Head of caudate nucleus (tissue), 42 donors: ENCODE data around the gene GNG14.
"Not testable (repeated sequence)": the region's sequence is repeated elsewhere in the genome, so short reads cannot be mapped to it uniquely, and the experiment has no call there.

Experiments used
- DNase-seq, 42 donors: peaks; one replicate each; pipeline versions ENCODE4 v3.0.0 to v3.0.0-alpha.2; 2020 to 2021; ENCODE audit warnings: mixed read lengths in 7 of 42
- intact Hi-C: fragments of 100-400 bp; cut with DNase I; formaldehyde crosslinking; loops from one replicate; pipeline ENCODE4 v1.15.0; 2022

The GNG14 gene

DNA sequence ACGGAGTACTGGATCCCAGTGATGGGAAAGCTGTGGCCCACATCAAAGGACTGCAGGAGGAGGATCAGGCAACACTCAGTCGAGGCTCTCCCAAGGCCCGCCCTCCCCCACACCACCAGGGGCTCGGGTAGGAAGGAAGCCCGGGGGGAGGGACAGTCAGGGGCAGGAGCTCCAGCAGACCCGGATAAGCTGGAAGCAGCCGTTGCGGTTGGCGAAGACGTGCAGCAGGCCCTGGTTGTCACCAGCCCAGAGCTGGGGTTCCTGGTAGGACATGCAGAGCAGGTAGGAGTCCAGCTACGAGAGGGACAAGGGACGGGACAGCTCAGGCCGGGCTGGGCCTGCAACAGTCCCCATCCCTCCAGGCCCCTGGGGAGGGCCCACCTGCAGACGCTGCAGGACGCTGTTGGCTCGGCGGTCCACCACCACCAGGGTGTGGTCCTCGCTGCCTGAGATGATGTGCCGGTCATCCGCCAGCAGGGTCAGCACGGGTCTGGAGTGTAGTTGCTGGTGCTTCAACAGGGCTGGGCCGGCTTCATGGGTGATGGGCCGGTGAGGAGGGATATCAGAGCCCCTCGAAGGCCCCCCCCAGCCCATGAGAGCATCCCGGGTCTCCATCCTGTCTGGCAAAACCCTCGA, 1.9 kb downstream of the GNG14 start:
- DNase-seq = no peak
- intact Hi-C loops = no loop called here

DNA sequence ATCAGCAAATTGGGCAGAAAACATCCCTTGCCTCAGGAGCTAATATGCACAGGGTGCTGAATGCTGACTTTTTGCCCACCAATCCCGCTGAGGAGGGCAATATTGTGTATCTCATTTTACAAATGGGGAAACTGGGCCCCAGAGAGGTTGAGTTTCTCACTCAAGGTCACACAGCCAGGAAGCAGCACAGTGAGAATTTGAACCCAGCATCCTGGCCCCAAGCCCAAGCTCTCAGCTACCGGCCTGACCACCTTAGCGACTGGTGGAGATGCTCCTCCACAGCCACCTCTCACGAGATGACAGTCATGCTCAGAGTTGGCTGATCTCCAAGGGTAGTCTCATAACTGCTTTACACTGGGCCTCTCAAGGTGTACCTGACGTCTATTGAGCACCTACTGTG, 5.2 kb downstream of the GNG14 start:
- intact Hi-C loops = no loop called here
- no peak for DNase-seq

DNA sequence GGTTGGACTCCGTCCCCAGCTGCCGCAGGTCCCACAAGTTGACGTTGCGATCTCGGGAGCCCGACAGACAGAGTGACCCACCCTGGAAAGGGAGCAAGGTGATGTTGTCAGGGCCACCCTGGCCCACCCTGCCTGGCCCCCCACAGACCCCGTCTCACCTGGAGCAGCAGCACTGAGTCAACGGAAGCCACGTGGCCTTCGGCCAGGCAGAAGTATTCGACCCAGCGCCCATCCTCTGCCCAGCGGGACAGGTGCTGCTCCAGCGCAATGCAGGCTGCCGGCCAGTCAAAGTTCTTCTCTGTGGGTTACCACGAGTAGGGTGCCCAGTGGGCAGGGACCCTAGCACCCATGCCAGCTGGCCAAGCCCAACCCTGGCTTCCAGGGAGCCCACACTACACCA, 6.8 kb downstream of the GNG14 start:
- intact Hi-C loops = no loop called here
- DNase-seq = no peak

DNA sequence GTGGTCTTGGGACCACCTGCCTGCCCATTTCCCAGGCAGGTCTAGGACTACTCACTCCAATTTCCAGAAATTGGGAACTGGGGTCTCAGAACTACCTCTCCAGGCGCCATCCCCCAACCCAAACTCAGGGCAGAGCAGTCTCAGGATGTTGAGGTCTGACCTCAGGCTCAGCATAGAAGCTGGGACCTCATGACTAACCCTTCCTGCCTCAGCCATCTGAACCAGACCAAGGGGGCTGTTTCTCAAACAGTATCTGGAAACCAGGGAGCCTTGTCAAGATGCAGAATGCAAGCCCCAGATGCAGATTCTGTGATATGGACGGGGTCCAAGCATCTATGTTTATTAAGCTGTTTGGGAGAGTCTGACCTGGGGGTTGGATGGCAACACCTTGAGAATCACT, 7.3 kb downstream of the GNG14 start:
- DNase-seq = no peak
- intact Hi-C loops = no loop called here

DNA sequence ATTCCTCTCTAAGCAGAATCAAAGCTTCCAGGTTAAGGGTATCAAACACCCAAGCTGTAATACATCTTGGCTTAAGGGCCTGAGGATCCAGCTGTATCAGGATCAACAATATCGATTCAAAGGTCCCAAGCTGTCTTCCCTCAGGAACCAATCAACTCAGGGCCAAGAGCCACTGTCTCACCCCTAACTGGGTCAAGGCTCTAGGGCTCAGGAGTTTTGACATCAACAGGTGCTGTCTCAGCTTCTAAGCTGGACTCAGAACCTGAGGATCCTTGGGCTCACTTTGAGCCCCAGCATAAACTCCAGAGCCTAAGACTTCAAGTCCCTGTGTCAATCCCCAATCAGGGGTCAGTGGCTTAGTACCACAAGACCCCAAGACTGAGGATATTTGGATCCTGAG, 7.7 kb downstream of the GNG14 start:
- DNase-seq = no peak
- intact Hi-C loops = no loop called here

DNA sequence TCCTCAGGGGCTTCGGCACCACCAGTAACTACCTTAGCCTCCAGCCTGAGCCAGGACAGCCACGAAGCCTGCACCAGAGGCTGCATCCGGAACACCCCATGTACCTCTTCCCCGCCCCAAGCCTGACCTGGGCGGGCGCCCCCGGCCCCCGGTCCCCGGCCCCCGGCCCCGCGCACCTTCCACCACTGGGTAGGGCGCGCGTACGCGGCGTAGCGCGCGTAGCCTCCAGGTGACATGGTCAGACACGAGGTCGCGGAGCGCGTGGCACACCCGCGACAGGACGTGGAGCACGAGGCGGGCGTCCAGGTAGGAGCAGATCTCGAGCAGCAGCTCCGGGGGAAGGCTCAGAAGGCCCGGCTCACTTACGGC, 8.2 kb downstream of the GNG14 start:
- intact Hi-C loops = no loop called here
- DNase-seq = peak in 10 of 42 donors; percentile 12 to 40 (median 26)

DNA sequence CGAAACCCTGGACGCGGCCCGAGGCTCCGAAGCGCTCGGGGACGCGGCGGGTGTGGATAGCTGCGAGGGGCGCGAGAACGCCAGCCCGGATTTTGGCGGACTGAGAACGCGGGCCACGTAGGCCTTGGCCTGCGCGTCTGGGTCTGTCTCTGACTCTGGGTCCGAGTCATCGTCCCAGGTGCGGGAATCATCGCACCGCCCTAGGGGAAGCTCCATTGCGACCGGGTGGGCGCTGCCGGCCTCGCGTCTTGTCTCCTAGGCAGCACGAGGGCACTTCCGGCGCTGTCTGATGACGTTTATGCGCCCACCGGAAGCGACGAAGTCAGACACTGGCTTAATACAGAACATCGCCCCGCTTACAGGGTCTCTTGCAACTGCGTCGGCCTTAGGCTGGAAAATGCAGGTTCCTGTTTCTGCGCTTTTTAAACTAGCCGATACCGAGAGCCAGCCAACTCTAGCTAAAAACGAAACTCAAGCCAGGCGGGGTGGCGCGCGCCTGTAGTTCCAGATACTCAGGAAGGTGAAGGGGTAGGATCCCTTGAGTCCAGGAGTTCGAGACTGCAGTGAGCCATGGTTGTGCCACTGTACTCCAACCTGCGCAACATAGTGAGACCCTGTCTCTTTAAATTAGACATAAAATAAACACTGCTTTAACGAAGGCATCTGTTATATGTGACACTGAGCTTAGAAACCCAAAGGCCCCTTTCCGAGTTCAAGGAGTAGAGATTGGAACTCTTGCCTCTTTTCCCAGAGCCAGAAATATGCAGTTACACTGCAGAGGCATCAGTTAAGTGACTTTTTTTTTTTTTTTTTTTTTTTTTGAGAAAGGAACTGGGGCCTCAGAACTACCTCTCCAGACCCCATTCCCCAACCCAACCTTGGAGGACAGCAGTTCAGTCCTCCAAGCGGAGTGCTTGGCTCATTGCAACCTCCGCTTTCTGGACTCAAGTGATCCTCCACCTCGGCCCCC, 8.9 kb downstream of the GNG14 start, which contains the start of gene FBXW9:
Gene FBXW9, minus strand, starts transcription at position 266 of the 970 bp plus-strand sequence. Its CDS starts 50 bp downstream, at position 216.
- peak; percentile 82 to 100 (median 98) for DNase-seq
- intact Hi-C loops = no loop called here

DNA sequence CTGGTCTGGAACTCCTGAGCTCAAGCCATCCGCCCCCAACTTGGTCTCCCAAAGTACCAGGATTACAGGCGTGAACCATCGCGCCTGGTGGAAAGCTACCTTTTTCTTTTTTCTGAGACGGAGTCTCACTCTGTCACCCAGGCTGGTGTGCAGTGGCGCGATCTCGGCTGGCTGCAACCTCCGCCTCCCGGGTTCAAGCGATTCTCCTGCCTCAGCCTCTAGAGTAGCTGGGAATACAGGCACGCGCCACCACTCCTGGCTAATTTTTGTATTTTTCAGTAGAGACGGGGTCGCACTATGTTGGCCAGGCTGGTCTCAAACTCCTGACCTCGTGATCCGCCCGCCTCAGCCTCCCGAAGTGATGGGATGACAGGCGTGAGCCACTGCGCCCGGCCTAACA, 9.6 kb downstream of the GNG14 start:
- DNase-seq, intact Hi-C loops: not testable (repeated sequence)

DNA sequence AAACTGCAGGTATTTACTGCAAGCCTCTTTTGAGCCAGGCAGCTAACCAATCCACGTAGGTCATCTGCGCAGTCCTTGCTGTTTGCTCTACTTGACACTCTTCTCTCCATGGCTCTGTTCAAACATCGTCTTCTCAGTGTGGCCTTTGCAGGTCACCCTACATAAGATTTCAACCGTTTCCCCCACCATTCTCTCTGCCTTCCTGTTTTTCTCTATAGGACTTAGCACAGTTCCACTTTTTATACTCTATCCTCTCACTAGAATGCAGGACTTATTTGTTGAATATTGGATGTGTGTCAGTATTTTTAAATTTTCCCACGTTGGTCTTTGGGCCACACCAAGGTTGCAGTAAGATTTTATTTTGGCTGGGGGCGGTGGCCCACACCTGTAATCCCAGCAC, 10.3 kb downstream of the GNG14 start:
- intact Hi-C loops = no loop called here
- no peak for DNase-seq

DNA sequence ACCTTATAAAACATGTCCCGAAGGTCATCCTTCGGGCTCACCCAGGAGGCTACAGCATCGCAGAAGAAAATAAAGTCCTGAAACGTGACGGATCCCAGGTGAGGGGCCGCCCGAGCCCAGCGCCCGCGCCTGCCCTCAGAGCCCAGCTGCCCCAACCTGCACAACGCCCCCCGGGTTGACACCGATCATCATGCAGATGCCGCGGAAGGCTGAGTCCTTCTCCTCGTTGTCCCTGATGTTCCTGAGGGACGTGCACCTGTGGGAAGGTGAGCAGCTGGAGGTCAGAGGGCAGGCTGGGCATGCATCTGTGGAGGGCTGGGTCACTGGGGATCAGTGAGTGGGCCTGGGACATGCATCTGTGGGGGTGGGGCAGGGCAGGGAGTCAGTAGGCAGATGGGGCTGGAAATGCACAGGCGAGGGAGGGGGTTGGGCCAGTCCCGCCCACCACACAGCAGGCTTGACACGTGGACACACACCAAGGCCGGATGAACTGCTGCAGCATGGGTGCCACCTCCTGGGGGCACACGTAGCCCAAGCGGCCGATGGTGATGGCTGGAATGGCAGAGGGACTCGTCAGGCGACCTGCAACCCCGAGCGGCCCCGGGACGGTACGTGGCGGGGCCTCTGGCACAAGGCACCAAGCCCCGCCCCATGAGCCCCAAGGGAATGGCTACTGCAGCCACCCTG, 13.9 kb downstream of the GNG14 start:
- DNase-seq = no peak
- intact Hi-C loops = no loop called here

DNA sequence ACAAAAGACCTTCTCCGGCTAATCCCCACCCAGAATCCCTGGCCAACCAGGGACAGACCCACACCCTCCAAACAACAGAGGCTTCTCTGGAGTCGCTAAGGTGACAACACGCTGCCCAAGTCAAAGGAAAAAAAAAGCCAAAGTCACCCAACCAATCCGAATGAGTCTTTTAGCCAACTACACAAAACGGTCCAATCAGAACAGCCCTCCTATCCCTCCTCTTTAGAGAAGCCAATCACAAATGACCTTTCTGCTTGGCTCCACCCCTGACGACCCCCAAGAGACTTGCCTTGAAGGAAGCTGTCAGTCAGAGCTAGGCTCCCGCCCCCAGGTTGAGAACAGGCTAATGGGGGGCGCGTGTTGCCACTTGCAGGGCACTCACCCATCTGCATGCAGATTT, 15.2 kb downstream of the GNG14 start:
- DNase-seq = no peak
- intact Hi-C loops = no loop called here

DNA sequence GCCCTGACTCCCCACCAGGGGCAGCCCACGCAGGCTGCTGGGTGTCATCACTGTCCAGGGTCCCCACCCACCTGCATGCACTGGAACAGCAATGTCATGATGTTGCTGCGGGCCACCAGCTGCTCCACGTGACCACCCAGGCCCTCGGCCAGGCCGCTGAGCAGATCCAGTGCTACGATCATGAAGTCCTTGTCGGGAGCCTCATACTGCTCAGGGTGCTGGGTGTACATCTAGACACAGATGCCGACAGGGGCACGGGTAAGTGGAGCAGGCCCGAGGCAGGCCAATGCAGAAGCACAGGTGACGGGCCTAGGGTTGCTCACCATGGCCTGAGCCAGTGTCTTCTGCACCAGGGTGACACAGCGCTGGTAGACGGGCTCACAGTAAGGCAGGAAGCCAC, 17.4 kb downstream of the GNG14 start:
- intact Hi-C loops = no loop called here
- DNase-seq = no peak

DNA sequence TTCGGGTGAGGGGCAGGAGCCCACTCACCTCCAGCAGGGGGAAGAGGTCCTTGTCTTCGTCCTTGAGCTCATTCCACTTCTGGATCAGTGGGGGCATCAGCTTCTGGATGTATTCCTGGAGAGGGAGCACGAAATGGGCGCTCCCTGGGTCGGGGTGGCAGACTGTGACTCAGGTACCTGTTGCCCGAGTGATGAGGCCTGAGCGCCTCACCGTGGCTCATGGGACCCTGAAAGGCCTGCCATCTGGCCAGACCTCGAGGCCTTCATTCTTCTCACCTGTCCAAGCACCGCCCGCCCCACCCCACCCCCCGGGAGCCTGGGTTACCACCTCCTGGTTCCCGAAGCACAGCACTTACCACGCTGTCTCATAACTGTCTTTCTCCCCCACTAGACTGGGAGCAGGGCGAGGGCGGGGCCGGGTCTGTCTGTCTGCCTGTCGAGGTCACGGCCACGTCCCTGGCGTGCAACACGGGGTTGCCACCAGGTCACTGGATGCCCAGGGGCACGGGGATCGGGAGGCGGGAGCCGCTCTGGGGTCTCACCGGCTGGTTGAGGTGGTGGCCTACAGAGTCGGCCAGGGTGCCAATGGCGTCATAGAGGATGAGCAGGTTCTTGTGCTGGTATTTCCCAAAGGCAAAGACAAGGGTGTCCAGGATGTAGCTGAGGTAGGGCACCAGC, 18.0 kb downstream of the GNG14 start:
- no peak for DNase-seq
- intact Hi-C loops = no loop called here

DNA sequence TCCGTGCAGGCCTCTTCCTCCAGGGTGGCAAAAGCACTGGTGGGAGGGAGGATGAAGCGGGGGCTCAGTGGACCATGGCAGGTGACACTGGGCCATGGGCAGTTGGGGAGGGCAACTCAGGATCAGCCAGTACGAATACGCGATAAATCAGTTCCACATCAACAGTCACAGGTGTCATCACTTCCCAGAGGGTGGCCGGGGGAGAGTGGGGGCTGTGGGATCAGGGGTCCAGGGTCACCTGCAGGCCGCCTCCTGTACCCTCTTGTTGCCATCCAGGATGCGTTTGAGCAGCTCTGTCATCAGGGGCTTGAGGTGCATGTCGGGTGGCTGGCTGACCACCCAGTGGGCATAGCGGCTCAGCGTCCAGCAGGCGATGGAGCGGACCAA, 18.5 kb downstream of the GNG14 start:
- intact Hi-C loops = no loop called here
- no peak for DNase-seq

DNA sequence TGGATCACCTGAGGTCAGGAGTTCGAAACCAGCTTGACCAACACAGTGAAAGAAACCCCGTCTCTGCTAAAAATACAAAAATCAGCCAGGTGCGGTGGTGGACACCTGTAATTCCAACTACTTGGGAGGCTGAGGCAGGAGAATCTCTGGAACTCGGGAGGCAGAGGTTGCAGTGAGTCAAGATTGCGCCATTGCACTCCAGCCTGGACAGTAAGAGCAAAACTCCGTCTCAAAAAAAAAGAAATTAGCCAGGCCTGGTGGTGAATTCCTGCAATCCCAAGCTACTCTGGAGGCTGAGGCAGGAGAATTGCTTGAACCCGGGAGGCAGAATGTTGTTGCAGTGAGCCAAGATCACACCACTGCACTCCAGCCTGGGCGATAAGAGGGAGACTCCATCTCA, 20.8 kb downstream of the GNG14 start:
- intact Hi-C loops = no loop called here
- DNase-seq = no peak

DNA sequence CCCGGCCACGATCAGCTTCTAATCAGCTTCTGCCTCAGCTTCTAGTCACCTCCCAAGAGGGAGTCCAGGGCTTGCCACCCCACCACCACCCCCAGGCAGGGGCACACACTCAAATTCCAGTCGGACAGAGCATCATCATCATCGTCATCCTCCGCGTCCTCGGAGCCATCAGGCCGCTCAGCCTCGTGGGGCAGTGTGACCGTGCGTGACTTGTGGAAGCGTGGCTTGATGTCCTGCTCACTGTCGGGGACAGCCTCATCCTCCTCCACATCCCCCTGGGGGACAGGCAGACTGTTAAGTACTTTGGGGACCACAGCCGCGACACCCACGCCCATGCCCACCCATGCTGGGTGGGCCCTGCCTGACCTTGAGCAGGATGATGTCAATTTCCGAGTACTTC, 23.4 kb downstream of the GNG14 start:
- DNase-seq = no peak

DNA sequence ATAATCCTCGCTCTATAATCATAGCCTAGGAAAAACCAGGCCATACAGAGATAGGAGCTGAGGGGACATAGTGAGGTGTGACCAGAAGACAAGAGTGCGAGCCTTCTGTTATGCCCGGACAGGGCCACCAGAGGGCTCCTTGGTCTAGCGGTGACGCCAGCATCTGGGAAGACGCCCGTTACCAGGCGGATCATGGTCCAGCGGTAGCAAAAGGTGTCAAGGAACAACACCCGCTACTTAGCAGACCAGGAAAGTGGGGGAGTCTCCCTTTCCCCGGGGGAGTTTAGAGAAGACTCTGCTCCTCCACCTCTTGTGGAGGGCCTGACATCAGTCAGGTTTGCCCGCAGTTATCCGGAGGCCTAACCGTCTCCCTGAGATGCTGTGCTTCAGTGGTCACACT, 24.3 kb downstream of the GNG14 start:
- intact Hi-C loops = not testable (repeated sequence)
- peak in 22 of 42 donors; percentile 15 to 58 (median 33) for DNase-seq

More for the DNA sequence above, 23.4 kb downstream of the GNG14 start:
- intact Hi-C loops = no loop called here

DNA sequence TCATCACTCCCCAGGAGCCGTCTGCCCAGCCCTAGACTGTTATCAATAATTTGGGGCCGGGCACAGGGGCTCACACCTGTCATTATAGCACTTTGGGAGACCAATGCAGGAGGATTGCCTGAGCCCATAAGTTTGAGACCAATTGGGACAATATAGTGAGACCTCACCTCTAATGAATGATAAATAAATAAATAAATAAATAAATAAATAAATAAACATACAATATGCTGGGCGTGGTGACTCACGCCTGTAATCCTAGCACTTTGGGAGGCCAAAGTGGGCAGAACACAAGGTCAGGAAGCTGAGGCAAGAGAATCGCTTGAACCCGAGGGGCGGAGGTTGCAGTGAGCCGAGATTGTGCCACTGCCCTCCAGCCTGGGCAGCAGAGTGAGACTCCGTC, 25.5 kb downstream of the GNG14 start:
- DNase-seq, intact Hi-C loops: not testable (repeated sequence)

DNA sequence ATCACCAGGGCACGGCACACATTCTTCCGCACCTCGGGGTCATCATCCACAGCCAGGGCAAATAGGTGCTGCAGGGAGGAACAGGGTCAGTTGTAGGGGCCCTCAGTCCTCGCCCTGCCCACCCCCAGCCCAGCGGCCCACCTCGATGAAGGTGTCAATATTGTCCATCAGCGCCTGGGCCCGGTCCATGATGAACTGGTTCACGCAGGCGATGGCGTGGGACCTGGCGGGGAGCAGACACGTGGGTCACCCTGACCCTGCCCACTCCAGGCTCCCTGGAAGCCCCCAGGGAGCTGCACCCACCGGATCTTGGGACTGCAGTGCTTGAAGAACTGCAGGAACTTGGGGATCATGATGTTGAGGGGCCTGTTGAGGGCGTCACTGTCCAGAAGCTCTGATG, 27.3 kb downstream of the GNG14 start:
- no peak for DNase-seq
- intact Hi-C loops = no loop called here
